Natural killer cell treated with Interleukin-12 subunit alpha and Interleukin-12 subunit beta and Interleukin-15 and Interleukin-18, amount 100 ng/mL, for 72 hours (primary cell): ENCODE data around the gene FBXO17. TPM values are rescaled to one million over a fixed set of nuclear protein-coding genes. Genes with fewer than 3 reads are reported as not detected.
"Not testable (repeated sequence)": the region's sequence is repeated elsewhere in the genome, so short reads cannot be mapped to it uniquely, and the experiment has no call there.

Source experiments
- ATAC-seq, 2 donors: fragments of 150-1000 bp; cut with Tn5 transposase in 1 of 2; sonication (Bioruptor Pico), chemical (Tn5 transposase) in 1 of 2; 2 replicates each; pipeline ENCODE4 v1.10.0; 2021
- DNase-seq: peaks from one replicate; pipeline ENCODE4 v3.0.0; 2022; ENCODE audit warnings: low spot score
- H3K27ac Mint-ChIP-seq, 2 donors: 1 replicate in 1 of 2; 2 replicates in 1 of 2; pipeline ENCODE4 v1.8.0; 2022; ENCODE audit warnings: mixed read lengths in 2 of 2, mild to moderate bottlenecking in 1 of 2, moderate library complexity in 1 of 2
- H3K27me3 Mint-ChIP-seq, 2 donors: 1 replicate in 1 of 2; 2 replicates in 1 of 2; pipeline ENCODE4 v1.8.0; 2022; ENCODE audit warnings: mixed read lengths in 2 of 2
- H3K36me3 Mint-ChIP-seq: one replicate; pipeline ENCODE4 v1.8.0; 2022; ENCODE audit warnings: mixed read lengths
- H3K4me1 Mint-ChIP-seq, 2 donors: 1 replicate in 1 of 2; 2 replicates in 1 of 2; pipeline ENCODE4 v1.8.0; 2022; ENCODE audit warnings: low read depth in 2 of 2, mixed read lengths in 2 of 2, mild to moderate bottlenecking in 1 of 2
- H3K4me3 Mint-ChIP-seq: one replicate; pipeline ENCODE4 v1.8.0; 2022; ENCODE audit warnings: mixed read lengths
- H3K9me3 Mint-ChIP-seq: 2 replicates; pipeline ENCODE4 v1.8.0; 2022; ENCODE audit warnings: mixed read lengths
- total RNA-seq, 2 donors: library from RNA; stranded (reverse); gene quantifications; one replicate each; pipeline ENCODE4 v1.2.3, GENCODE V29; 2022

The FBXO17 gene
- total RNA-seq, 2 donors from 2014 or later = not detected

DNA sequence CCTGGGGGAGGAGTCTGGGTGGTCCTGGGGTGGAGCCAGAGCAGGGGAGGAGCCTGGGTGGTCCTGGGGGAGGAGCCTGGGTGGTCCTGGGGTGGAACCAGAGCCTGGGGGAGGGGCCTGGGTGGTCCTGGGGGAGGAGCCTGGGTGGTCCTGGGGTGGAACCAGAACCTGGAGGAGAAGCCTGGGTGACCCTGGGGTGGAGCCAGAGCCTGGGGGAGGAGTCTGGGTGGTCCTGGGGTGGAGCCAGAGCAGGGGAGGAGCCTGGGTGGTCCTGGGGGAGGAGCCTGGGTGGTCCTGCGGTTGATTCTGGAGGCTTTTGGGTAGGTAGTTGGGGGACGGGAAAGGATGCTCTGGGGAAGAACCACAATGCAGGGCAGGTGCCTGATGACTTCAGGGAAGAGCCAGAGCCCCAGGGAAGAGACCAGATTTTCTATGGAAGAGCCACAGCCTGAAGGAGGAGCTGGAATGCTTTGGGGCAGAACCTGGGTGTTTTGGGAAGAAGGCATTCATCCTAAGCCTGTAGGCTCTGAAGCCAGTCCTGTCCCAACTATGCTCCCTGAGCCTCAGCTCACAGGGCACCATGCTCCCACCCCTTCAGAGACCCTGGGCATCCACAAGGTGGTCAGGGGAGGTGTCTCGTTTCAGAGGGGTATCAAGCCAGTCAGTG is 29.8 kb downstream of the FBXO17 start:
- Mint-ChIP-seq H3K27me3 (peaks cover 4 to 5% of the 10 kb centered on the region in 2 donors), H3K9me3 (no peaks in the 10 kb centered on the region), H3K4me3 (no peak overlapping the region), H3K36me3 (no peaks in the 10 kb centered on the region), H3K27ac (no peak overlapping the region), H3K4me1 (peaks cover 4 to 9% of the 10 kb centered on the region in 2 donors)
- DNase-seq (no peak), ATAC-seq (no peak)

- ATAC-seq = no peak
- H3K27me3 Mint-ChIP-seq = peaks cover 4 to 5% of the 10 kb centered on the region in 2 donors
- peaks cover 4 to 7% of the 10 kb centered on the region in 2 donors for H3K4me1 Mint-ChIP-seq
- no peaks in the 10 kb centered on the region for H3K9me3 Mint-ChIP-seq
- H3K4me3 Mint-ChIP-seq = no peak overlapping the region
- no peaks in the 10 kb centered on the region for H3K36me3 Mint-ChIP-seq
- H3K27ac Mint-ChIP-seq = no peak overlapping the region
- DNase-seq = no peak
Observed at GRCh38 chr19:38944981-38945506, 30.5 kb downstream of the FBXO17 start.

- ATAC-seq (peak in 1 of 2 donors; percentile 11), DNase-seq (no peak)
- Mint-ChIP-seq H3K36me3 (no peaks in the 10 kb centered on the region), H3K27ac (no peak overlapping the region), H3K4me3 (no peak overlapping the region), H3K9me3 (no peaks in the 10 kb centered on the region), H3K27me3 (peaks cover 5 to 8% of the 10 kb centered on the region in 2 donors), H3K4me1 (peaks cover 0 to 4% of the 10 kb centered on the region in 2 donors)
Observed at GRCh38 chr19:38942471-38943181, 32.9 kb downstream of the FBXO17 start.

- DNase-seq = no peak
- H3K4me1 Mint-ChIP-seq = peaks cover 0 to 4% of the 10 kb centered on the region in 2 donors
- H3K27me3 Mint-ChIP-seq = peaks cover 5 to 8% of the 10 kb centered on the region in 2 donors
- no peaks in the 10 kb centered on the region for H3K9me3 Mint-ChIP-seq
- H3K36me3 Mint-ChIP-seq = no peaks in the 10 kb centered on the region
- ATAC-seq = no peak
- no peak overlapping the region for H3K4me3 Mint-ChIP-seq
- no peak overlapping the region for H3K27ac Mint-ChIP-seq
Observed at GRCh38 chr19:38941979-38942378, 33.6 kb downstream of the FBXO17 start.

- H3K9me3 Mint-ChIP-seq, H3K27me3 Mint-ChIP-seq, H3K36me3 Mint-ChIP-seq, H3K4me1 Mint-ChIP-seq, DNase-seq, H3K4me3 Mint-ChIP-seq, ATAC-seq, H3K27ac Mint-ChIP-seq: not testable (repeated sequence)
Observed at GRCh38 chr19:38941466-38941865, 34.1 kb downstream of the FBXO17 start.

- no peaks in the 10 kb centered on the region for H3K36me3 Mint-ChIP-seq
Observed at GRCh38 chr19:38939957-38940356, 35.6 kb downstream of the FBXO17 start.

GRCh38 chr19:38933544-38933943 is 42.0 kb downstream of the FBXO17 start:
- ATAC-seq = no peak
- H3K27me3 Mint-ChIP-seq = no peaks in the 10 kb centered on the region
- peaks cover 7% of the 10 kb centered on the region for H3K36me3 Mint-ChIP-seq
- peaks cover 24 to 29% of the 10 kb centered on the region in 2 donors for H3K4me1 Mint-ChIP-seq
- H3K4me3 Mint-ChIP-seq = no peak overlapping the region
- H3K27ac Mint-ChIP-seq = peak overlapping the region in 1 of 2 donors; percentile 56
- DNase-seq = no peak
- no peaks in the 10 kb centered on the region for H3K9me3 Mint-ChIP-seq

More at GRCh38 chr19:38939957-38940356, 35.6 kb downstream of the FBXO17 start:
- Mint-ChIP-seq H3K9me3 (no peaks in the 10 kb centered on the region), H3K27me3 (peaks cover 5 to 8% of the 10 kb centered on the region in 2 donors), H3K4me3 (no peak overlapping the region), H3K4me1 (peaks cover 0 to 4% of the 10 kb centered on the region in 2 donors), H3K27ac (no peak overlapping the region)
- DNase-seq (no peak), ATAC-seq (no peak)

DNA sequence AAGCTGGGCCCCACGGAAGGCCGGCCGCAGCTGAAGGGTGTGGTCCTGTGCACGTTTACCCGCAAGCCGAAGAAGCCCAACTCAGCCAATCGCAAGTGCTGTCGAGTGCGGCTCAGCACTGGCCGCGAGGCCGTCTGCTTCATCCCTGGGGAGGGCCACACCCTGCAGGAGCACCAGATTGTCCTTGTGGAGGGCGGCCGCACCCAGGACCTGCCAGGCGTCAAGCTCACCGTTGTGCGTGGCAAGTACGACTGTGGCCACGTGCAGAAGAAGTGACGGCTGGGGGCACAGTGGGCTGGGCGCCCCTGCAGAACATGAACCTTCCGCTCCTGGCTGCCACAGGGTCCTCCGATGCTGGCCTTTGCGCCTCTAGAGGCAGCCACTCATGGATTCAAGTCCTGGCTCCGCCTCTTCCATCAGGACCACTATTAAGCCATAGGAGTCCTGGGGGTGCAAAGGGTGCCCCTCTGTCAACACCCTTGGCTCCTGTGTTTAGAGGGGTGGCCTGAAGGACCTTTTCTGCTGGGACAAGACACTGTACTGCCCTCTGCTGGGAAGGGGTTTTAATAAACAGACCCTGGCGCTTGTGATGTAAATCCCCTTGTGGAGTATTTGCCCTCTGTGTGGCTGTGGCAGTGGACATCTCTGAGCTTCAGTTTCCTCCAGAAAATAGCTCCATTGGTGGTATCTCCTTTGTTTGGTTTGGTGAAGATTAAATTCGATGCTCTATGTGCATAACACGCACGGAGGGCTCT is 42.9 kb downstream of the FBXO17 start:
- H3K36me3 Mint-ChIP-seq = peaks cover 7% of the 10 kb centered on the region
- DNase-seq (no peak), ATAC-seq (no peak)
- H3K27me3 Mint-ChIP-seq = no peaks in the 10 kb centered on the region
- no peak overlapping the region for H3K27ac Mint-ChIP-seq
- peaks cover 34 to 38% of the 10 kb centered on the region in 2 donors for H3K4me1 Mint-ChIP-seq
- peak overlapping the region; percentile 45 for H3K4me3 Mint-ChIP-seq
- no peaks in the 10 kb centered on the region for H3K9me3 Mint-ChIP-seq

DNA sequence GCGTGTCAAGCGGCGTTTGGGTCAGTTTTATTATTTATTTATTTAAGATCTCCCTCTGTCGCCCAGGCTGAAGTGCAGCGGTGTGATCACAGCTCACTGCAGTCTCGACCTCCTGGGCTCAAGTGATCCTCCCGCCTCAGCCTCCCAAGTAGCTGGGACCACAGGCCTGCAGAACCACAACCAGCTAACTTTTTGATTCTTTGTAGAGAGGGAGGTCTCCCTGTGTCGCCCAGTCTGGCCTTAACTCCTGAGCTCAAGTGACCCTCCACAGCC is 44.1 kb downstream of the FBXO17 start:
- H3K27ac Mint-ChIP-seq = peak overlapping the region; percentile 91 to 95
- no peak for ATAC-seq
- no peaks in the 10 kb centered on the region for H3K9me3 Mint-ChIP-seq
- H3K4me1 Mint-ChIP-seq = peaks cover 38 to 40% of the 10 kb centered on the region in 2 donors
- H3K4me3 Mint-ChIP-seq = peak overlapping the region; percentile 99
- H3K36me3 Mint-ChIP-seq = peaks cover 7% of the 10 kb centered on the region
- H3K27me3 Mint-ChIP-seq = no peaks in the 10 kb centered on the region
- no peak for DNase-seq

DNA sequence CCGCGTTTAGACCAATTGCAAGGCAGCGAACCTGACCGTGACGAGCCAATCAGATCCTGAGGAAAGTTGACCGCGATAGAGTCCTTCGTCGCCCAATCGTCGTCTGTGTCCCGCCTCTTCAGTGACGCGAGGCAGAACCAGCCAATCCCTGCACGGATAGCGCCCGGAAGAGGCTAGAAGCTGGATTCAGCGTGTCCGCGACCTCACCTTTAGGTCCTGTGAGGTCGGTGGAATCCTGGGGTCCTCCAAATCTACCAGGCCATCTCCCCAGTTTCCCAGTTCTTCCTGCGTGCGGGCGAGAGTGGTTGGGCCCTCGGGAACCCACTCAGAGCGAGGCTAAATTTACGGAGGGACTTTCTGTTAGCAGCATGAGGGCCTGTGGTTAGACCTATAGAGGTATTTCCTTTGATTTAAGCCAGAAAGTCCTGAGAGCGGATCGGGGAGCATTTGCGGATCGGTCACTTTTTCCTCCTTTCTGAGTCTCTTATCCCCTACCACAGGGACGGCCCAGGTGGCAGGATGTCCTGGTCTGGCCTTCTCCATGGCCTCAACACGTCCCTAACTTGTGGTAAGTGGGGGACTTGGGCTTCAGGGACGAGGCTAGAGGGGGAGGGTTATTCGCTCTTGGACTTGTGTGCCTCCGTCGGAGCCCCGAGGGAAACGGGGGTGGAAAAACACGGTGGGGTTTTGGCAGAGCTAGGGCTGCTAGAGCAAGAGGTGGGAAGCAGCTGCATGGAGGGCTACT is 44.6 kb downstream of the FBXO17 start, which contains the start of gene MRPS12:
Gene MRPS12, plus strand, starts transcription at position 169 of the 745 bp plus-strand sequence. Its CDS starts 351 bp downstream, at position 520.
- H3K9me3 Mint-ChIP-seq = no peaks in the 10 kb centered on the region
- peak; percentile 98 for DNase-seq
- peak within 1 kb of the TSS; percentile 99 for H3K4me3 Mint-ChIP-seq
- H3K36me3 Mint-ChIP-seq = peaks cover 7% of the 10 kb centered on the region
- peak; percentile 97 for ATAC-seq
- H3K4me1 Mint-ChIP-seq = peaks cover 40 to 43% of the 10 kb centered on the region in 2 donors
- H3K27ac Mint-ChIP-seq = peak within 1 kb of the TSS; percentile 91 to 95
- H3K27me3 Mint-ChIP-seq = no peaks in the 10 kb centered on the region

DNA sequence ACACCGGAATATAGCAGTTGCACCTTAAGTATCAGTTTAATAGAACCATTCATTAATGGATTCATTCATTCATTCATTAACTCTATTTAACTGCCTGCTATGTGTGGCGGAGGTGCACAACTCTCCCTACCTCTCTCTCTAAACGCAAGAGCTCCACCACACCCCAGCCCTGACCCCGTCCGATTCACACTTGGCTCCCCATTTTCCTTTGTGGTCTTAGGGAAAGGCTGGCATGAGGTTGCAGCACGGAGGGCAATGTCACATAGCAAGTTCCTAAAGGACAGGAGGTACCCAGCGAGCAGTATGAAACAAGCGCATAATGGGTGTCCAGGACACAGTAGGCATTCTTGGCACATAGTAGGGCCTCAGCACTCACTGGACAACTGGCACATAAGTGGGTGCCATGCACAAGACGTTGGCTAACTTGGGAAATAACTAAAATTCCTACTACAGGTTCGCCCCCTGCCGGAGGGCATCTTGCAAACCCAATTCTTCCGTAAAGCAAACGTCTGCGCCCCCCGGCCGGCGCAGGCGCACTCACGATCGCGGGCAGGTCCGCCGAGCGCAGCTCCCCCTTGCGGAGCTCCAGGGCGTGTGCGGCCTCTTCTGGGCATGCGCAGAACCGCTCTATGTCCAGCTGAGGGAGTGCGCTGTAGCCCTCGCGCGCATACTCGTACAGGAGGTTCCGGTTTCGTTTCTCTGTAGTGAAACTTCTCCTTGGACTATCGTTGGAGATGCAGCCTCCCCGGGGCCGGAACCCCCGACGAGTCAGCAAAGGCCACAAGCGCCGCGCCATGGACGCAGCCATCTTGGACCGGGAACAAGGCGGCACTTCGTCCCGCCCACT is 45.4 kb downstream of the FBXO17 start, which contains the start of gene SARS2:
Gene SARS2, minus strand, starts transcription at position 835 of the 847 bp plus-strand sequence. Its CDS starts 27 bp downstream, at position 808.
- H3K4me1 Mint-ChIP-seq = peaks cover 43 to 48% of the 10 kb centered on the region in 2 donors

GRCh38 chr19:38928391-38929001 is 47.0 kb downstream of the FBXO17 start:
- ATAC-seq (no peak), DNase-seq (no peak)
- peak overlapping the region; percentile 91 to 95 for H3K27ac Mint-ChIP-seq
- H3K4me1 Mint-ChIP-seq = peaks cover 54% of the 10 kb centered on the region in 2 donors
- H3K9me3 Mint-ChIP-seq = no peaks in the 10 kb centered on the region
- H3K36me3 Mint-ChIP-seq = peaks cover 4% of the 10 kb centered on the region
- H3K27me3 Mint-ChIP-seq = no peaks in the 10 kb centered on the region
- peak overlapping the region; percentile 99 for H3K4me3 Mint-ChIP-seq

More for the DNA sequence above, 45.4 kb downstream of the FBXO17 start, which contains the start of gene SARS2:
- H3K4me3 Mint-ChIP-seq = peak within 1 kb of the TSS; percentile 99
- H3K36me3 Mint-ChIP-seq = peaks cover 7% of the 10 kb centered on the region
- no peaks in the 10 kb centered on the region for H3K9me3 Mint-ChIP-seq
- ATAC-seq (peak; percentile 82 to 85), DNase-seq (peak; percentile 92)
- H3K27ac Mint-ChIP-seq = peak within 1 kb of the TSS; percentile 91 to 95
- no peaks in the 10 kb centered on the region for H3K27me3 Mint-ChIP-seq
